Ureter (tissue), 1 donor: Measurements from ENCODE around the gene ACVR2B. TPM values are rescaled to one million over a fixed set of nuclear protein-coding genes. Genes with fewer than 3 reads are reported as not detected.
"Not testable (repeated sequence)": the region's sequence is repeated elsewhere in the genome, so short reads cannot be mapped to it uniquely, and the experiment has no call there.

Experiments
- DNase-seq: peaks from one replicate; pipeline ENCODE4 v3.0.0-alpha.2; 2020; ENCODE audit warnings: low spot score
- total RNA-seq: library from RNA; stranded (reverse); gene quantifications from one replicate; pipeline ENCODE4 v1.2.4, GENCODE V29; 2023
- donor health status: DM: yes; HTN: yes; CAD: no.

ACVR2B gene
- total RNA-seq: 11.8 TPM

- peak; percentile 87 for DNase-seq
Measured at GRCh38 chr3:38453075-38453912, at the start of gene ACVR2B. Gene ACVR2B, plus strand, starts transcription at chr3:38453890. Its CDS starts 433 bp downstream, at chr3:38454323.

GRCh38 chr3:38404286-38404685 is 49.4 kb upstream of the ACVR2B start:
- DNase-seq: no peak

- DNase-seq: no peak
Measured at GRCh38 chr3:38411591-38411990, 42.1 kb upstream of the ACVR2B start.

GRCh38 chr3:38420758-38421157 is 32.9 kb upstream of the ACVR2B start:
- not testable (repeated sequence) for DNase-seq

GRCh38 chr3:38421679-38422336 is 31.9 kb upstream of the ACVR2B start:
- DNase-seq: no peak

- not testable (repeated sequence) for DNase-seq
Measured at GRCh38 chr3:38426798-38427426, 26.8 kb upstream of the ACVR2B start.

- not testable (repeated sequence) for DNase-seq
Measured at GRCh38 chr3:38432871-38433658, 20.6 kb upstream of the ACVR2B start.

GRCh38 chr3:38433661-38434060 is 20.0 kb upstream of the ACVR2B start:
- not testable (repeated sequence) for DNase-seq

GRCh38 chr3:38438436-38439069 is 15.1 kb upstream of the ACVR2B start:
- DNase-seq: not testable (repeated sequence)

GRCh38 chr3:38443205-38443604 is 10.5 kb upstream of the ACVR2B start:
- not testable (repeated sequence) for DNase-seq

- DNase-seq: no peak
Measured at GRCh38 chr3:38446085-38446686, 7.5 kb upstream of the ACVR2B start.

- no peak for DNase-seq
Measured at GRCh38 chr3:38446812-38447211, 6.9 kb upstream of the ACVR2B start.

GRCh38 chr3:38450853-38451252 is 2.8 kb upstream of the ACVR2B start:
- no peak for DNase-seq

- no peak for DNase-seq
Measured at GRCh38 chr3:38453913-38454177, 155 bp downstream of the ACVR2B start.

GRCh38 chr3:38454178-38454883 is 641 bp downstream of the ACVR2B start:
- DNase-seq: no peak

GRCh38 chr3:38454884-38455638 is 1.4 kb downstream of the ACVR2B start:
- DNase-seq: peak; percentile 78

GRCh38 chr3:38455639-38456430 is 2.1 kb downstream of the ACVR2B start:
- no peak for DNase-seq

- DNase-seq: no peak
Measured at GRCh38 chr3:38457111-38458003, 3.7 kb downstream of the ACVR2B start.
